Lung microvascular endothelial cell (primary cell): ENCODE data around the gene RABEPK. TPM values are rescaled to one million over a fixed set of nuclear protein-coding genes. Genes with fewer than 3 reads are reported as not detected.
A peak's percentile ranks its signal among the peaks of the same experiment; 100 is the strongest.

Source experiments
- DNase-seq, 2 donors: peaks; one replicate each; pipeline versions ENCODE4 v3.0.0 to v3.0.0-alpha.2; 2010; ENCODE audit warnings: low read depth in 2 of 2
- total RNA-seq: library from RNA; depleted of rRNA; stranded (reverse); fragments of >200 nt; gene quantifications from 2 replicates; pipeline ENCODE4 v1.2.1, GENCODE V29; 2014

Gene RABEPK
- total RNA-seq, 1 donor from 2014 or later, result 16.3 TPM

- DNase-seq, result no peak
These were observed 43.5 kb downstream of the RABEPK start for GRCh38 chr9:125243792-125244260.

DNA sequence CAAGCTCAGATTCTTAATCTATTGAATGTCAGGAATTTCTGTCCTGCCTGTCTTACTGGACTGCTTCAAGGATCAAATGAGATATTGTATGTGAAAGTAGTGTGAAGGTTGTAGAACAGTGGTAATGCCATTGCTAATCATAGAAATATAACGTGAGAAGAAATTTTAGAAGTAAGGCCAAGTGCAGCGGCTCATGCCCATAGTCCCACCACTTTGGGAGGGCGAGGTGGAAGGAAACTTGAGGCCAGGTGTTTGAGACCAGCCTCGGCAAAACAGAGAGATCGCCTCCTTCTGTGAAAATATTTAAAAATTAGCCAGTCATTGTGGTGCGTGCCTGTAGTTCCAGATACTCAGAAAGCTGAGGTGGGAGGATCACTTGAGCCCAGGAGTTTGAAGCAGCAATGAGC is 45.9 kb downstream of the RABEPK start:
- DNase-seq, result no peak

DNA sequence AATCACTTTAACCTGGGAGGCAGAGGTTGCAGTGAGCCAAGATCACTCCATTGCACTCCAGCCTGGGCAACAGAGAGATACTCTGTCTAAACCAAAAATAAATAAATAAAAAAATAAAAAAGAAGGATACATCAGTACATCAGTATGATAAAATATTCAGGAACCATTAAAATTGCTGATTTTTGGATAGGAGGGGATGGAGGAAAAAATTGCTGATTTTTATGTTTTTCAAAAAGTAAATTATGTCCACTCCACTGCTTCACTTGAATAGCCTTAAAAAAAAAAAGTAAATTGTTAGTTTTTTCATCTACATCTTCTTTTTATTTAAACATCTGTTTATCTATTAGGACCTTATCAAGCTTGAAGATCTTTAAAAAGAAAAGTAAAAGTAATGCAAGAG is 53.9 kb downstream of the RABEPK start:
- DNase-seq, result no peak

DNA sequence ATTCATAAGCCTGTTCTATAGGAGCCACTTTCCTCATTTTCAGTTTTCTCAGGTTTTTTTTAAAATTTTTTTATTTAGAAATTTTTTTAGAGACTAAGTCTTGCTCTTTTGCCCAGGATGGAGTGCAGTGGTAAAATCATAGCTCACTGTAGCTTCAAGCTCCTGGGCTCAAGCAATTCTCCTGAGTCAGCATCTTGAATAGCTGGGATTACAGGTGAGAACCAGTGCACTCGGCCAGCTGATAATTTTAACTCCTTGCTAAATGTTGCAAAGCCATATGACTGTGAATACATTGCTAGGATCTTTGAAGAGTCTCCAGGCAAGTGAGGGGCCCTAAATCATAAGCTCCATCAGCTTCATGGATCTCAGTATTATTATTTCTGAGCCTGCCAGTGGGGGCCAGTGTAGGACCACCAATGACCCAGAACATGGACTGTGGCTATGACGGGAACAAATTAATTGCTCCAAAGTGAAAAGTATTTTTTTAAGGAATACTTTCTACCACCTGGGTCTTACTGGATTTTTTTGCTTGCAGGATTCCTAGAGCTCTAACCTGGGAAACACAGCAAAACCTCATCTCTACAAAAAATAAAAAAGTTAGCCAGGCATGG is 55.5 kb downstream of the RABEPK start:
- peak; percentile 25 to 68 for DNase-seq

GRCh38 chr9:125258160-125258785 is 57.9 kb downstream of the RABEPK start:
- DNase-seq, result no peak

- no peak for DNase-seq
These were observed 58.6 kb downstream of the RABEPK start for GRCh38 chr9:125258832-125259534.

DNA sequence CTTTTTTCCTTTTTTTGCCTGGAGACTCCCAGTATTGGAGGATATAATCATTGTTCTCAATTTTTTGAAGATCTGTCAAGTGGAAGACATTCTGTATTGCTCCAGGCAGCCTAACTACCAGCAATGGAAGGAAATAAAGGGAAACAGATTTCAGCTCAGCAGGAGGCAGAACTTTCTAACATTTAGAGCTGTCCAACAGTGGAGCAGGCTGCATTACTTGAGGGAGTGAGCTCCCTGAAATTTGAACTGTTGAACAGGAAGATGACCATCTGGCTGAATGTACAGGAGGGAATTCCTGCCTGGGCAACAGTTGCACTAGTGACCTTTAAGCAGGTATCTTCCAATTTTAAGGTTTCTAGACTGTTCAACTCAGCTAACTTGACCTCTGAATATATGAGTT is 60.2 kb downstream of the RABEPK start:
- DNase-seq, result no peak

DNA sequence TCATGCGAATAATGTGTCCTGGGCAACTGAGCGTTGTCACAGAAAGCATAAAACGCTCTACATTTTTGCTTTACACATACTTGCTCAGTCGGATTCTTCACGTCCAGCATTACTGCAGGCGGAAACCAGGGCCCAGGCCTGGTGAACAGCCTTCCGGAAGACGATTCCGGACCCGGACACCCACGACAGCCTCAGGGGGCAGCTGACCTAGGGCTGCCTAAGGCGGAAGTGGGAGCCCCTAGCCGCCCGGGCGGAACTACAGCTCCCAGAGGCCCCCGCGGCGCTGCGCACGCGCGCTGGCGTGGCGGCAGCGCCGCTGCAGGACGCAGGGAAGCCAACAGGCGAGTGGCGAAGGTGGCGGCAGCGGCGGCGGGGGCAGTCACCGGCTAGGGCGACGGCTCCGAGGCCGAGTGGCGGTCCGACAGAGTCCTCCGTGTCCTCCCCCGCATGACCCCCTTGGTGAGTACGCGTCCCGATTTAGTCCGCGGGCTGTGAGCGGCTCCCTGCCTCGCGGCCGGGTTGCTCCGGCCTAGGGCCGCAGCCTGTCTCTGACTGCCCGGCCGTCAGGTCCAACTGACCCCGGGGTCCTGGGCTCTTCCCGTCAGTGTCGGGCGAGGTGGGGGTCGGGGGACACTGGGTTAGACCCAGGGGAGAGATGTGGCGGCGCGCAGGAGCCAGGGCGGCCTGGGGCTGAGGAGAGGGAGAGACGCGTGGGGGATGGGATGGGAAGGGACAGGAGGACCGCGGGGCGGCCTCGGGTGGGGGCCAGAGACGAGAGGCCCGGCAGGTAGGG is 61.4 kb downstream of the RABEPK start, which contains the start of gene GAPVD1:
TSS of gene GAPVD1 (plus strand) at position 326 of the 793 bp plus-strand sequence. CDS start 37,096 bp downstream, outside the sequence.
- DNase-seq, result peak; percentile 86 to 88

- DNase-seq, result peak; percentile 24 to 45
These were observed 62.1 kb downstream of the RABEPK start for GRCh38 chr9:125262294-125262991.

- peak; percentile 36 to 39 for DNase-seq
These were observed 63.7 kb downstream of the RABEPK start for GRCh38 chr9:125264068-125264467.

GRCh38 chr9:125268394-125269013 is 68.2 kb downstream of the RABEPK start:
- DNase-seq, result no peak

GRCh38 chr9:125269014-125269397 is 68.7 kb downstream of the RABEPK start:
- DNase-seq, result no peak

- no peak for DNase-seq
These were observed 70.7 kb downstream of the RABEPK start for GRCh38 chr9:125271081-125271480.

DNA sequence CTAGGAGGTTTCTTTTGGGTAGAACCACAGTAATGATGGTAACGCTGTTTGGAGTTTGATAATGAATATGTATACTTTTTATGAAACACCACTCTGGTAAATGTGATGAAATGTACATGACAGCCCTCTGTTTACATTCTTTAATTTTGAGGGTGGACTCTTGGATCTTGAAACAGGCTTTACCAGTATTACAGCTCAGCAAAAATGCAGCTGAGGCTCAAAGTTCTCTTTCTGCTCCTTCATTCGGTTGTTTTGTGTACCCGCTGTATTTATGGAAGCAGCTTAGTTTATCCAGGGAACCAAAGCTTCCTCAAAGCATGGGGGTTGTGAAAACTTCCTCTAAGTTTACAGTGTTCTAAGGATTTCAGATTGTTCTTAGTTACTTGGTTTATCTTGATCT is 72.4 kb downstream of the RABEPK start:
- DNase-seq, result no peak

- DNase-seq, result no peak
These were observed 76.4 kb downstream of the RABEPK start for GRCh38 chr9:125276771-125277170.

- DNase-seq, result no peak
These were observed 77.1 kb downstream of the RABEPK start for GRCh38 chr9:125277411-125277810.

- no peak for DNase-seq
These were observed 80.6 kb downstream of the RABEPK start for GRCh38 chr9:125280945-125281344.
